HPDE6-E6E7 (cell line): Measurements from ENCODE around the gene CYP21A2.
"Not testable (repeated sequence)": the region's sequence is repeated elsewhere in the genome, so short reads cannot be mapped to it uniquely, and the experiment has no call there.

Experiments
- DNase-seq: peaks from one replicate; pipeline ENCODE4 v3.0.0; 2011; ENCODE audit warnings: missing footprints; ENCODE audit errors: extremely low spot score

The CYP21A2 gene

DNA sequence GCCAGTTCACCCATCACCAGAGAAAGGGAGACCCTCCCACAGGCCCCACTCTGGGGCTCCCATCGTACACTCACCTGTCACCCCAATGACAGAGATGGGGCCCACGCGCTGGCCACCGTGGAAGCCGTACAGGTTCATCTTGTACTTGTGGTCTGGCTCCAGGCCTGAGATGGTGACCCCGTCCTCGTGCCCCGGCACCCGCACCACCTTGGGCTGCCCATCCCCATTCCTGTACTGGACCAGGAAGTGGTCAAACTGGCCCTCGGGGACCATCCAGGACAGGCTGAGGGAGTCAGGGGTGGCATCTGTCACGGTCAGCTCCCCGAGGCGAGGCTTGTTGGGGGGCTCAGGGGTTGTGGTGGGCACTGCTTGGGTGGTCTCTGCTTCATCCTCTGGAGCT lies 15.1 kb downstream of the CYP21A2 start:
- not testable (repeated sequence) for DNase-seq

DNA sequence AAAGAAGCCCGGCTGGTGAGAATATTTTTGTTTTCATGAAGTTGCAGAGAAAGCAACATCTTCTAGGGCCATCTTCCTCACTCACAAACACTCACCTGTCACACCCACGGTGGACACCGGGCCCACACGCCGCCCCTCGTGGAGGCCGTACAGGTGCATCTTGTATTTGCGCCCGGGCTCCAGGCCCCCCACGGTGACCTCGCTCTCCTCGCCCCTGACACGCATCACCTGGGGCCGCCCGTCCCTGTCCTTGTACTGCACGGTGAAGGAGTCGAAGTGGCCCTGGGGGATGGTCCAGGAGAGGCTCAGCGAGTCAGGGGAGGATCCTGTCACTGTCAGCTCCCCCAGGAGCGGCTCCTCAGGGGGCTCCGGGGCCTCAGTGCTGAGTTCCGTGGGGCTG lies 17.5 kb downstream of the CYP21A2 start:
- DNase-seq: not testable (repeated sequence)

DNA sequence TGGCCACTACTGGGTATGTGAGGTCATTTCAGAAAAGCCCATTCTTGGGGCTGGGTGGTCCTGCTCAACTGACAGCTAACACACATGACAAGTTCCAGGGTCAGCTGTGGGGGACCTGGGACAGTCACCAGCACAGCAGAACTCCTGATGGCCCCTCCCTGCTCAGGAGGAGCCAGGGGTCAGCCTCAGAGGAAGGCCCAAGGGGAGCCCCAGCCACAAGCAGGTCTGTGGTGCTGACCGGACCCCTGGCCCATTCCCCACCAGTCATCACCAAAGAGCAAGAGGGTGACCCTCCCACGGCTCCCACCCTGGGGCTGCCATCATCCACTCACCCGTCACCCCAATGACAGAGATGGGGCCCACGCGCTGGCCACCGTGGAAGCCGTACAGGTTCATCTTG lies 18.0 kb downstream of the CYP21A2 start:
- no peak for DNase-seq

DNA sequence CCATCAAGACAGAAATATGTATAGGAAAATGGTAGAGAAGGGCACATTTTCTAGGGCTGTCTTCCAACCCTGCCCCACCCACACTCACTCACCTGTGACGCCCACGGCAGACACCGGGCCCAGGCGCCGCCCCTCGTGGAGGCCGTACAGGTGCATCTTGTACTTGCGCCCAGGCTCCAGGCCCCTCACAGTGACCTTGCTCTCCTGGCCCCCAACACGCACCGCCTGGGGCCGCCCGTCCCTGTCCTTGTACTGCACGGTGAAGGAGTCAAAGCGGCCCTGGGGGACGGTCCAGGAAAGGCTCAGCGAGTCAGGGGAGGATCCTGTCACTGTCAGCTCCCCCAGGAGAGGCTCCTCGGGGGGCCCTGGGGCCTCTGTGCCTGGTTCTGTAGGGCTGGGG lies 19.8 kb downstream of the CYP21A2 start:
- no peak for DNase-seq

DNA sequence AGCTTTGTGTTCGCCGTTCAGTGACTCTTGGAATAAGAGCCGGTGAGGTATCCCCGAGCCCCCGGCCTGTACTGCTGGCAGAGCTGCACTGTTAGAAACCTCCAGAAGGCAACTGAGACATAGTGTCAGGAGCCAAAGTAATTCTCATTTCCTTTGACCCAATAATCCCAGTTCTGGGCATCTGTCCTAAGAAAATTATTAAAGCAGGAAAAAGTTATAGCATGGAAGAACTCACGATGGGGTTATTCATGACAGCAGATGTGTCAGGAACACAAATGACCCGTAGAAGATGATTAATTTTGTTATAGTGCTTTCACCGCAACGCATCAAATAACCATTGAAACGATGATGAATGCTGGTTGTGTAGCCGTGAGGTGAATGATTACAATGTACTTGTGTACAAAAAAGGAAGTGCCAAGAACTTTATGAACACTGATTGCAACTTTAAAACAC lies 20.3 kb downstream of the CYP21A2 start:
- no peak for DNase-seq

DNA sequence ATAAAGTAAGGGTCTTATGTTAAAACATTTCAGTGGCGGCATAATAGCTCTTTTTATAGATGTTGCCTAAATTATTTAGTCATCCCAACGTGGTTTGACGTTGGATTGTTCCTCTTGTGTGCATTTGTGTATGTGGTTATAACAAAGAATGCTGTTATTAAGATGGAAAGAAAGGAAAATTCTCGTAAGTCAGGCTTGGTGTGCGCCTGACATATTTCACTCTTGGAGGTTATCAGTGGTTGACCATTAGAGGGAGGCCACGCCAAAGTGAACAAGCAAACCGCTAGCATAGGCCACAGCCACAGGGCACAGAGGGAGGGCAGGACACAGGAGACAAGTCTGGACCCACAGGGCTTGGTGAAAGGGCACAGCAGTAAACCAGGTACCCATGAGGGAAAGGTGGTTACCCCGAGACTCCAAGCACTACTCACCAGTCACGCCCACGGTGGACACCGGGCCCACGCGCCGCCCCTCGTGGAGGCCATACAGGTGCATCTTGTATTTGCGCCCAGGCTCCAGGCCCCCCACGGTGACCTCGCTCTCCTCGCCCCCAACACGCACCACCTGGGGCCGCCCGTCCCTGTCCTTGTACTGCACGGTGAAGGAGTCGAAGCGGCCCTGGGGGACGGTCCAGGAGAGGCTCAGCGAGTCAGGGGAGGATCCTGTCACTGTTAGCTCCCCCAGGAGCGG lies 22.9 kb downstream of the CYP21A2 start:
- no peak for DNase-seq

DNA sequence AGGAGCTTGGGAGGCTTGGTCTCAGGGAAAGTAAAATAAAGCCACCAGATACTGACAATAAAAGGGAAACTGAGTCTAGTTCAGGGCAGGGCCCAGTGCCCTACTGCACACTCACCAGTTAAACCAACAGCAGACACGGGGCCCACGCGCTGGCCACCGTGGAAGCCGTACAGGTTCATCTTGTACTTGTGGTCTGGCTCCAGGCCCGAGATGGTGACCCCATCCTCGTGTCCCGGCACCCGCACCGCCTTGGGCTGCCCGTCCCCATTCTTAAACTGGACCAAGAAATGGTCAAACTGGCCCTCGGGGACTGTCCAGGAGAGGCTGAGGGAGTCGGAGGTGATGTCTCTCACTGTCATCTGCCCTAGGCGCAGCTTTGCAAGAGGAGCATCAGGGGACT lies 26.5 kb downstream of the CYP21A2 start:
- DNase-seq: no peak

DNA sequence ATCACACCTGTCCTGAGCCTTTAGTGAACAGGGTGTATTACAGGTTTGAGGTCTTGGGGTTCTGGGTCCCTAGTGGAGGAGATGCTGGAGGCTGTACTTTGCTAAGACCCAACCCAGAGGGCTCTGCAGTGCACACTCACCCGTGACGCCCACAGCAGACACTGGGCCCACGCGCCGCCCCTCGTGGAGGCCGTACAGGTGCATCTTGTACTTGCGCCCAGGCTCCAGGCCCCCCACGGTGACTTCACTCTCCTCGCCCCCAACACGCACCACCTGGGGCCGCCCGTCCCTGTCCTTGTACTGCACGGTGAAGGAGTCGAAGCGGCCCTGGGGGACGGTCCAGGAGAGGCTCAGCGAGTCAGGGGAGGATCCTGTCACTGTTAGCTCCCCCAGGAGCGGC lies 29.3 kb downstream of the CYP21A2 start:
- DNase-seq: not testable (repeated sequence)

DNA sequence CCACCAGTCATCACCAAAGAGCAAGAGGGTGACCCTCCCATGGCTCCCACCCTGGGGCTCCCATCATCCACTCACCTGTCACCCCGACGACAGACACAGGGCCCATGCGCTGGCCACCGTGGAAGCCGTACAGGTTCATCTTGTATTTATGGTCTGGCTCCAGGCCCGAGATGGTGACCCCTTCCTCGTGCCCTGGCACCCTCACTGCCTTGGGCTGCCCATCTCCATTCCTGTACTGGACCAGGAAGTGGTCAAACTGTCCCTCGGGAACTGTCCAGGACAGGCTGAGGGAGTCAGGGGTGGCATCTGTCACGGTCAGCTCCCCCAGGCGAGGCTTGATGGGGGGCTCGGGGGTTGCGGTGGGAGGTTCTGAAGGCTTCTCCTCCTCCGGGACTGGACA lies 30.1 kb downstream of the CYP21A2 start:
- not testable (repeated sequence) for DNase-seq

DNA sequence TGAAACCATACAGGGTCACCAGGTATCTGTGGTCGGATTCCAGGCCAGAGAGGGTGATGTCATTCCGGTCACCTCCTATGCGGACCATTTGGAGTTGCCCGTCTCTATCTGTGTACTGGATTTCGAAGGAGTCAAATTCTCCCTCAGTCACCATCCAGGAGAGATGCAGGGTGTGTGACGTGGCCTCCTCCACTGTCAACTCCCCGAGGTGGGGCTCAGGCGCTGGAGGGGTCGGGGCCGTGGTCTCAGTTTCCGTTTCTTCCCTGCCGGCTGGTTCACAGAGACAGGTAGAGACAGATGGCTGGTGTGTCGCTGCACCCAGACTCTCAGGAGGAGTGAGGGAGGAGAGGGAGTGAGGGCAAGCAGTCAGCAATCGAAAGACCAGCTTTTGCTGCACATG lies 30.7 kb downstream of the CYP21A2 start:
- no peak for DNase-seq

DNA sequence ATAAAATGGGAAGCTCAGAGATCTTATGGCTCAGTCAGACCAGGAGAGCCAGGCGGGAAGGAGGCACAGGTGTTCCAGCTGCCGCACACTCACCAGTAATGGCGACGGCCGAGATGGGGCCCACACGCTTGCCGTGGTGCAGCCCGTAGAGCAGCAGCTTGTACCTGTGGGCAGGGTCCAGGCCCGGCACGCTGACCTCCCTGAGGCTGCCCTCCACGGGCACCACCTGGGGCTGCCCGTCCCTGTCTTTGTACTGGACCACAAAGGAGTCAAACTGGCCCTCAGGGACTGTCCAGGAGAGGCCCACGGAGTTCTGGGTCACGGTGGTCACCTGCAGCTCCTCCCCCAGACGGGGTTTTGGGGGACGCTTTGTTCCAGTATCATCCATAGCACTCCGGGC lies 31.2 kb downstream of the CYP21A2 start:
- DNase-seq: no peak

DNA sequence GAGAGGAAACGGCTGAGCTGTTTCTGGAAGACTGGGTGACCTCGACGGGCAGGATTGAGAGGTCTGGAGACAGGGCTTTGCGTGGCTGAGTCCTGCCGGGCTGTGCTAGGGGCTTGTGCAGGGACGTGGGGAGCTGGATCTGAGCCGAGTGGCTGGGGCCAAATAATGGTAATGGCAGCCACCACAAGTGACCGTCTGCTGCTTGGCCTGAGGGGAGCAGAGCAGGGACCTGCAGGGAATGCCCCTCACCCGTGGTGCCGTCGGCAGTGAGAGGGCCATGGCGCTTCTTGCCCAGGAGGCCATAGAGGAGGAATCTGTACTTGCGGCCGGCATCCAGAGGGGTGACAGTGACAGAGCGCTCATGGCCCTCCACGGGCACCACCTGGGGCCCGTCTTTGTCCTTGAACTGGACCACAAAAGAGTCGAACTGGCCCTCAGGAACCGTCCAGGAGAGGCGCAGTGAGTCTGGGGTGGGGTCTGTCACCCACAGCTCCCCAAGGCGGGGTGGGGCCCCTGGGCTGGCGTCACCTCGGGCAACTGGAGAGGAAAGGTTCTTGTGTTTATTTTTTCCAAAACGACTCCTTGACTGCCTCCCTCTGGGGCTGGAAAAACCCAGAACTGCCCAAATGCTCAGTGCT lies 31.8 kb downstream of the CYP21A2 start:
- no peak for DNase-seq

DNA sequence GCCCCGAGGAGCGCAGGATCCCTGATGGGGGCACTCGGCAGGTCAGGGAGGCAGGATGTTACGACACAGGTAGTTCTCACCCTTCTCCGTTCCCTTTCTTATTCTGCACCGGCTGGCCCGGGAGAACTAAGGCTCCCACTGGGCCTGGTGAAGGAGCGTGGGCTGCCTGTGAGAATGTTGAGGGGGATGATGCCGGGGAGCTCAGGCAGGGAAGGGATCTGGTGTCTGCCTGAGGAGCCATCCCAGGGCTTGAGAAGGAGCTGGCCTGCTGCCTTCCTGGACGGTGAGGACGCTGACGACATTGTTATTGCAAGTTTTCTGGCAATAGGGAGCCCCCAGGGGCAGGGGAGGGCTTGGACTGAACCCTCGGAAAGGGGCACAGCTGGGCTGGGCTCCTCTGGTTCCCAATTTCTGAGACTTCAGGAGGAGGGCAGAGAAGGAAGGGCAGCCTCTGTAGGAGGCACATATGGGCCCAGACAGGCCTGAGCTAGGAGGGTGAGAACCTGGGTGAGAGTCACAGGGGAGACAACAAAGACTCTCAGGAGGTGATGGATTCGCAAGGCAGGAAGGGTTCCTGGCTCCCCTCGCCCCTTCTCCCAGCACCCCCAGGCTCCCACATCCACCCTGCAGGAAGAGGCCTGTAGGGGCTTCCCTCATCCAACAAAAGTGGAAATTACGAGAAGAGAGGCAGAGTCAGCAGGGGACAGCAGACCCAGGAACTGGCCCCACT lies 32.8 kb downstream of the CYP21A2 start:
- DNase-seq: no peak

DNA sequence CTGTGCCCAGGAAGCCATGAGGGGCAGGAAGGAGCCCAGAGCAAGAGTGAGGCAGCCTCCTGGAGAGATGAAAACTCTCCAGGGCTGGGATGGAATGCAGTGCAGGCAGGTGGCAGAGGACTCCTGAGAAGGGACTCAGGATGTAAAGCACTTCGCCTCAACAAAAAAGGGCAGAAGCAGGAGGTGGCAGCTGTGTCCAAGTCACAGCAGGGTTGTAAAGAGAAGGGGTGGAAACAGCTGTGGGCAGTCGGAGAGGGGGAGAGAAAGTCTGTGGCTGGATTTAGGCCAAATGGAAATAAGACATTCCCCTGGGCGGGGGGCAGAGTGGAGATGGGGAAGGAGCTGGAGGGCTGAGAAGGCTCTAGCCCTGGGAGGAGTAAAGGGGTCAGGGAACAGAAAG lies 34.9 kb downstream of the CYP21A2 start:
- DNase-seq: no peak

DNA sequence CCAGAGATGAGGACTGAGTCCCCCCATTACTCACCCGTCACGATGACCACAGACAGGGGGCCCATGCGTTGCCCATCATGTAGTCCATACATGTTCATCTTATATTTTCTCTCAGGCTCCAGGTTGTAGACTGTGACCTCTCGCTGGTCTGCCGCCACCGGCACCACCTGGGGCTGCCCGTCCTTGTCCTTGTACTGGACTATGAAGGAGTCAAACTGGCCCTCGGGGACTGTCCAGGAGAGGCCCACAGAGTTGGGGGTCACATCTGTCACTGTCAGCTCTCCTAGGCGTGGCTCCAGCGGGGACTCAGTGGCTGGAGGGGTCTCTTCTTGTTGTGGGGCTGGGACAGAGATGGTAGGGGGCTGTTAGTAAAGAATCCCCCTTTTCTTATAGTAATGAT lies 35.4 kb downstream of the CYP21A2 start:
- no peak for DNase-seq

DNA sequence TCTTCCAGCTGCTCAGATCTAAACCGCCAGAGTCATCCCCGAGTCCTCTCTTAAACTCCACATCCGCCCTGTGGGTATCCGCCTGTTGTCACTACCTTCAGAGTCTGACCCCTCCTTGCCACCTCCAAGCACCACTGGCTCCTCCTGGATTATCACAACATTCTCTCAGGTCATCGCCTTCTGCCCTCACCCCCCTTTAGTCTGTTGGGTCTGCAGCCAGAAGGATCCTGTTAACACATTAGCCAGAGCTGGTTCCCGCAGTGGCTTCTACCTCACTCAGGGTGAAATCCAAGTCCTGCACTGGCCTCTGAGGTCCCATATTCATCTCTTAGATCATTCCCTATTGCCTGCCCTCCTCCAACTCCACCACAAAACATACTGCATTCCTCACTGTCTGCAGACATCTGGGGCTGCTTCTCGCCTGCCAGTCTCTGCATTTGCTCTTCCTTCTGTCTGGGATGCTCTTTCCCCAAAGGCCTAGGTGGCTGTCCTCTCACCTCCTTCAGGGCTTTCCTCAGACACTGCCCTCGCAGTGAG lies 36.8 kb downstream of the CYP21A2 start:
- no peak for DNase-seq

DNA sequence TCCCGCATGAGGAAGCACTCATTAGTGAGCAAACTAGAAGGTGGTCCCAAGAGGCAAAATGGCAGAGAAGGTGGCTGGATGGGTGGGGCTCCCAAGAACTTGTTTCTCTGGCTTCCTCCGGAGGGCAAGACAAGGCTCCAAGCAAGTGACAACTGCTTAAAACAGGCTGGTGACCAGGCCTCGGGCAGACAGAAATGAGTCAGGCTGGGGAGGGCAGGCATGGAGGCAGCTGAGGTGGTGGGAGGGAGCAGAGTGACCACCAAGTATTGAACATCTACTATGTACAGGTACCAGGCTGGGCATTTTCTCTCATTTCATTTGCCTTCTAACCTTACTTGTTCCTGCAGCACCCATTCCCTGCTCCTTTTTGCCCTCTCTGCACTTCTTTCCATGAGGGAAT lies 37.6 kb downstream of the CYP21A2 start:
- DNase-seq: no peak

DNA sequence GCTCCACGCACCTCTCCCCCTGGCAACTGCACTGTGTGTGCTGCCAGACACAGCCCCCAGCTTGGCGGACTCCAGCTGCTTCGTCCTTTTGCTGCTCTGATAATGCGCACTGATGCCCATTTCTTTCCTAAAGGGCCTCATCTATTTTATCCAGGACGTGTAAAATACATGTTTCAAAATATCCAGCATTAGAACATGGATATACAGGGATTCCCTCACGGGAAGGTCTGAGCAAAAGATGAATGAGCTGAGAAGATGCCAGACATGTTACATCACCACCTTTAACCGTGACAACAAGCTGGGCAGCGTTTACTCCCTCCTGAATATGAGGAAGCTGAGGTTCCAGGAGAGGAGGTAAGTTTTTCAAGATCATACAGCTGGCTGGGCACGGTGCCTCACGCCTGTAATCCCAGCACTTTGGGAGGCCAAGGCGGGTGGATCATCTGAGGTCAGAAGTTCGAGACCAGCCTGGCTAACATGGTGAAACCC lies 38.1 kb downstream of the CYP21A2 start:
- peak; percentile 78 for DNase-seq

DNA sequence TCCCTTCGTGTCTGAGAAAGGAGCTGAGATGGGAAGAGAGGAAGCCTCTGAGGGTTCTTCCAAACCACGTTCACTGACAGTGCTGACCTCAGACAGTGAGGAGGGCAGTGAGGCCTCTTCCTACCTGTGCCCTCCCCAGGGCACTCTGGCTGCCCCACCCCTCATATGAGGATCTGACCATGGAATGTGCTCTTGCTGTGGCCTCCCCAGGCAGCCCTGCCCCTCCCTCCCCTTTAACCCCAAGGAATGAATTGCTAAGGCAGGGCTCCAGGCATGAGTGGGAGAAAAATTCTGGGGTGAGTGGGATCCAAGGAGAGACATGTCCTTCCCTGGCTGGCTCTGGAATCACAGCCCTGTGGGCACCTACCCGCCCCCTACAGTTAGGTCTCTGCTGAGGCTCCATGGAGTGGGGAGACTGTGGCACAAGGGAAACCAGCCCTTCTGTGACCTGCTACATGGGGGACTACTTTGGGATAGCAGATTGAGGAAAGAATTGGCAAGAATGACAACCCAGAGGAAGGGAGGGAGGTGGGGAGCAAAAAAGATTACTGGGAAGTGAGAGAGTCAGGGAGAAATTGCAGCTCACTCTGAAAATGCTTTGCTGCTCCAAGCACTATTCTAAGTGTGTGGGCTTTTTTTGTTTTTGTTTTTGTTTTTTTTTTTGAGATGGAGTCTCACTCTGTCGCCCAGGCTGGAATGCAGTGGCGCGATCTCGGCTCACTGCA lies 41.5 kb downstream of the CYP21A2 start:
- DNase-seq: no peak

DNA sequence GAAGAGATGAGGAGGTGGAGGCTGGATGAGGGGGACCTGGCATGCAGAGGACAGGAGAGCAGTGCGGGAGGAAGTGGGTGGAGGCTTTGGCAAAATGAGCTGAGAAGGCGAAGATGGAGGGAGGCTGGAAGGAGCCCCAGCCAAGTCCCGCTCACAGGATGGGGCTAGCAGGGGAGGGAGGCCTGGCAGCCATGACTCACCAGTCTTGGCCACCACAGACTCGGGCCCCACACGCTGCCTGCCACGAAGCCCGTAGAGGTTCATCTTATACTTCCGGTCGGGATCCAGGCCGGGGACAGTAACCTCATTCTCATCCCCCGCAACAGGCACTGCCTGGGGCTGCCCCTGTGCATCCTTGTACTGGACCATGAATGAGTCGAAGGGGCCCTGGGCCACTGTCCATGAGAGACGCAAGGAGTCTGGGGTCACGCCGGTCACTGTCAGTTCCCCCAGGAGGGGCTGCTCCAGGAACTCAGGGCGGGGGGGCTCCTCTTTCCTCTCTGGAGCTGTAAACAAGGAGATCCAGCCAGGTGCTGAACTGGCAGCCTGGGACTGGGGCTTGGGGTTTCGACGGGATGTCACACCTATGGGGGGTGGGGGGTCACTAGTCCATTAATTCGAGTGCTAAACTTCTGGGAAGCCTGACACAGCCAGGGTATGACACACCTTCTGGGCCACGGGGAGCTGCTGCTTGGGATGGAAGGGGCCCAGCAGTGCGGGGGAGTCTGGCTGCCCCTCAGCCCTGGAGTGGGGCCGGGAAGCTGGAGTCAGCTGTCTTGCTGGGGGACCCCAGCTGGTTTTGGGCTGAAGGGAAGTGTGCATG lies 43.2 kb downstream of the CYP21A2 start:
- DNase-seq: peak; percentile 67

DNA sequence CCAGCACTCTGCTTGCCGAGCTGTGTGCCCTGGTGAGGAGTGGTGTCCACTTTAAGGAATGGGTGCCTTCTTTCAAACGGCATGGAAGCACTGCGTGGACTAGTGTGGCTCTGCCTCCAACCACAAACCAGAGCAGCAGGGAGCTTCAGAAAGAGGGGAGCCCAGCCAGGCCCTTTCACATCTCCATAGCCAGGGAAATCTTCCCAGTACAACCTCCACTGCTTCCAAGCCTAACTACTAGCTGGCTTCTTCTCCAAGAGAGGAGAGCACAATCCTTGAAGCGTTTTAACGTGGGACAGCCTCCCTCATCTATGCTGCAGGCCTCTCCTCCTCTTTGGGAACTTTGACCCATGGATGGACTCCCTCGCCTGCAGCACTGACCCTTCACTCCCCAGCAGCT lies 44.3 kb downstream of the CYP21A2 start:
- DNase-seq: no peak
